K562 (cell line): Measurements from ENCODE around the gene ALDH7A1. TPM values are rescaled to one million over a fixed set of nuclear protein-coding genes. Genes with fewer than 3 reads are reported as not detected.

Experiments used
- C11orf30 ChIP-seq: fragments of 450-650 bp; IDR thresholded peaks from 2 replicates; pipeline ENCODE4 v1.6.1; 2016; ENCODE audit warnings: low read depth, mild to moderate bottlenecking
- EGR1 ChIP-seq: fragments of 450-650 bp; conservative IDR thresholded peaks from 2 replicates; pipeline ENCODE4 v1.6.1; 2017; ENCODE audit warnings: mild to moderate bottlenecking
- GATAD2B ChIP-seq: fragments of 450-650 bp; IDR thresholded peaks from 2 replicates; pipeline ENCODE4 v1.6.1; 2017; ENCODE audit warnings: mild to moderate bottlenecking, borderline replicate concordance
- NFXL1 ChIP-seq: fragments of 450-650 bp; formaldehyde crosslinking; IDR thresholded peaks from 2 replicates; pipeline ENCODE4 v1.4.0; 2021; ENCODE audit warnings: mild to moderate bottlenecking
- RBM34 ChIP-seq: fragments of 200-400 bp; formaldehyde crosslinking; IDR thresholded peaks from 2 replicates; pipeline ENCODE4 v1.6.1; 2018; ENCODE audit warnings: low read length, borderline replicate concordance; ENCODE audit not compliant: insufficient read depth
- ZFPM2 ChIP-seq: fragments of 250-450 bp; sonication (Bioruptor Pico); IDR thresholded peaks from 2 replicates; pipeline ENCODE4 v1.5.1; 2022; ENCODE audit warnings: mild to moderate bottlenecking
- ZNF12 ChIP-seq: sonication (generic); formaldehyde crosslinking; IDR thresholded peaks from 2 replicates; pipeline ENCODE4 v1.4.0; 2020; ENCODE audit warnings: mild to moderate bottlenecking, missing genetic modification reagents
- ZNF780A ChIP-seq: fragments of 250-450 bp; sonication (Bioruptor Pico); IDR thresholded peaks from 2 replicates; pipeline ENCODE4 v1.5.0; 2021; ENCODE audit warnings: mild to moderate bottlenecking
- polyA plus RNA-seq, 8 experiments: library from polyadenylated mRNA; depleted of rRNA in 4 of 8; stranded (reverse) in 5 of 8; unstranded in 3 of 8; fragments of >200 nt; fragmentation: Nextera tagmentation in 2 of 8; fragmentation: Illumina TruSeq in 1 of 8; extraction: Ambion mirVana in 2 of 8; extraction: Trizol in 1 of 8; gene quantifications; 2 replicates each; pipeline versions ENCODE4 v1.2.1 to v1.2.3, GENCODE V29; 2011 to 2014; ENCODE audit warnings: inconsistent platforms in 1 of 8, missing spikeins in 1 of 8
- total RNA-seq, 7 experiments: library from RNA; depleted of rRNA in 6 of 7; stranded (reverse); fragments of >200 nt in 6 of 7; fragmentation: Illumina TruSeq in 2 of 7; extraction: Trizol in 2 of 7; gene quantifications; 2 replicates each; pipeline versions ENCODE4 v1.2.1 to v1.2.3, GENCODE V29; 2011 to 2021; ENCODE audit warnings: low replicate concordance in 1 of 7
- TF ChIP-seq, protein P1 (sequence below), 2 experiments: fragments of 450-650 bp; IDR thresholded peaks; 2 replicates each; pipeline ENCODE4 v1.6.1; 2016; ENCODE audit warnings: mild to moderate bottlenecking in 2 of 2, borderline replicate concordance in 1 of 2, low read depth in 1 of 2, moderate library complexity in 1 of 2
- TF ChIP-seq, protein P2 (sequence below): fragments of 250-450 bp; sonication (Bioruptor Pico); IDR thresholded peaks from 2 replicates; pipeline ENCODE4 v1.4.0; 2020; ENCODE audit warnings: mild to moderate bottlenecking, moderate library complexity, borderline replicate concordance
- TF ChIP-seq, protein P3 (sequence below): IDR thresholded peaks from 2 replicates; pipeline ENCODE4 v1.6.1; 2011; ENCODE audit warnings: borderline replicate concordance, low read depth, mild to moderate bottlenecking, moderate library complexity, low read length; ENCODE audit not compliant: insufficient read depth, poor library complexity, severe bottlenecking
- TF ChIP-seq, protein P4 (sequence below): fragments of 150-350 bp; conservative IDR thresholded peaks from 2 replicates; pipeline ENCODE4 v1.6.1; 2014; ENCODE audit warnings: low read length

Gene ALDH7A1
- total and polyA plus RNA-seq, 9 of the 15 experiments (the other 6 are each of a cell fraction or from before 2014, with no cell fraction given): 0.04 to 0.49 TPM; not detected in 7

- TF ChIP-seq, protein P1, sequence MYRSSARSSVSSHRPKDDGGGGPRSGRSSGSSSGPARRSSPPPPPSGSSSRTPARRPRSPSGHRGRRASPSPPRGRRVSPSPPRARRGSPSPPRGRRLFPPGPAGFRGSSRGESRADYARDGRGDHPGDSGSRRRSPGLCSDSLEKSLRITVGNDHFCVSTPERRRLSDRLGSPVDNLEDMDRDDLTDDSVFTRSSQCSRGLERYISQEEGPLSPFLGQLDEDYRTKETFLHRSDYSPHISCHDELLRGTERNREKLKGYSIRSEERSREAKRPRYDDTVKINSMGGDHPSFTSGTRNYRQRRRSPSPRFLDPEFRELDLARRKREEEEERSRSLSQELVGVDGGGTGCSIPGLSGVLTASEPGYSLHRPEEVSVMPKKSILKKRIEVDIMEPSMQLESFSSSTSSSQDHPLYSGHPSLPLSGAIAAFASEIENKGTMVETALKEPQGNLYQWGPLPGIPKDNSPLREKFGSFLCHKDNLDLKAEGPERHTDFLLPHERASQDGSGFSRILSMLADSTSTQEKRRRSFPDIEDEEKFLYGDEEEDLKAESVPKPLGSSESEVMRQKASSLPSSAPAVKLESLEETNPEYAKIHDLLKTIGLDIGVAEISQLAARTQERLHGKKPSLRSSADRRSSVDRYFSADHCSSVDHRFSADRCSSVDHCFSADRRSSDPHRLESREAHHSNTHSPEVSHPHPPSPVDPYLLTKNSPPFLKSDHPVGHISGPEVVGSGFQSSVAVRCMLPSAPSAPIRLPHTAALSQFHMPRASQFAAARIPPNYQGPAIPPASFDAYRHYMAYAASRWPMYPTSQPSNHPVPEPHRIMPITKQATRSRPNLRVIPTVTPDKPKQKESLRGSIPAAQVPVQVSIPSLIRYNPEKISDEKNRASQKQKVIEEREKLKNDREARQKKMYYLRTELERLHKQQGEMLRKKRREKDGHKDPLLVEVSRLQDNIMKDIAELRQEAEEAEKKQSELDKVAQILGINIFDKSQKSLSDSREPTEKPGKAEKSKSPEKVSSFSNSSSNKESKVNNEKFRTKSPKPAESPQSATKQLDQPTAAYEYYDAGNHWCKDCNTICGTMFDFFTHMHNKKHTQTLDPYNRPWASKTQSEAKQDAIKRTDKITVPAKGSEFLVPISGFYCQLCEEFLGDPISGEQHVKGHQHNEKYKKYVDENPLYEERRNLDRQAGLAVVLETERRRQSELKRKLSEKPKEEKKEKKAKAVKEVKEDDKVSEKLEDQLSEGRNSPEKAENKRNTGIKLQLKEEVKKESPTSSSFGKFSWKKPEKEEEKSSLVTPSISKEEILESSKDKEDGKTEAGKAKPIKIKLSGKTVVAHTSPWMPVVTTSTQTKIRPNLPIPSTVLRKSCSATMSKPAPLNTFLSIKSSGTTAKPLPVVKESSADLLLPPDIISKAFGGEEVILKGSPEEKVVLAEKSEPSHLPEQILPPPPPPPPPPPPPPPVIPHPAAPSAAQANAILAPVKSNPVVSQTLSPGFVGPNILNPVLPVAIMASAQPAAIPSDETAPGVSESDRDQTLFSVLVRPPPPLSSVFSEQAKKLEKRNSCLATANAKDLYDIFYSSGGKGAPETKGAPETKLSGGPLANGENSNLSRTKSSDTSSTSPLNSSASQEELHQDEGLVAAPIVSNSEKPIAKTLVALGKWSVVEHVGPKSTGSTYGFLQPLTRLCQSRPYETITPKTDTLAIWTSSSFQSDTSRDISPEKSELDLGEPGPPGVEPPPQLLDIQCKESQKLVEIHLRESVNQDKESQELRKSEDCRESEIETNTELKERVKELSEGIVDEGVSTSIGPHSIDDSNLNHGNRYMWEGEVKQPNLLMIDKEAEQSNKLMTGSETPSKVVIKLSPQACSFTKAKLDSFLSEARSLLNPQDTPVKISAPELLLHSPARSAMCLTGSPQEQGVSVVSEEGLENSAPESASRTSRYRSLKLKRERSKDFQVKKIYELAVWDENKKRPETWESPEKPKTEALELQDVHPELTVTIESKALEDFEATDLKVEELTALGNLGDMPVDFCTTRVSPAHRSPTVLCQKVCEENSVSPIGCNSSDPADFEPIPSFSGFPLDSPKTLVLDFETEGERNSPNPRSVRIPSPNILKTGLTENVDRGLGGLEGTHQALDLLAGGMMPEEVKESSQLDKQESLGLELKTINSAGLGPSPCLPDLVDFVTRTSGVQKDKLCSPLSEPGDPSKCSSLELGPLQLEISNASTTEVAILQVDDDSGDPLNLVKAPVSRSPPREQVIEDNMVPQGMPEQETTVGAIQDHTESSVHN (IDR thresholded peaks at IDR 0.05; ENCODE audit: borderline replicate concordance in 1 of 2, low read depth in 1 of 2): no peak
- TF ChIP-seq ZNF12 (CRISPR knock-in tag) (no peak), C11orf30 (no peak), RBM34 (no peak), GATAD2B (no peak), NFXL1 (CRISPR knock-in tag) (no peak), EGR1 (peak; percentile 58), ZFPM2 (CRISPR knock-in tag) (no peak), ZNF780A (no peak)
- TF ChIP-seq, protein P2, sequence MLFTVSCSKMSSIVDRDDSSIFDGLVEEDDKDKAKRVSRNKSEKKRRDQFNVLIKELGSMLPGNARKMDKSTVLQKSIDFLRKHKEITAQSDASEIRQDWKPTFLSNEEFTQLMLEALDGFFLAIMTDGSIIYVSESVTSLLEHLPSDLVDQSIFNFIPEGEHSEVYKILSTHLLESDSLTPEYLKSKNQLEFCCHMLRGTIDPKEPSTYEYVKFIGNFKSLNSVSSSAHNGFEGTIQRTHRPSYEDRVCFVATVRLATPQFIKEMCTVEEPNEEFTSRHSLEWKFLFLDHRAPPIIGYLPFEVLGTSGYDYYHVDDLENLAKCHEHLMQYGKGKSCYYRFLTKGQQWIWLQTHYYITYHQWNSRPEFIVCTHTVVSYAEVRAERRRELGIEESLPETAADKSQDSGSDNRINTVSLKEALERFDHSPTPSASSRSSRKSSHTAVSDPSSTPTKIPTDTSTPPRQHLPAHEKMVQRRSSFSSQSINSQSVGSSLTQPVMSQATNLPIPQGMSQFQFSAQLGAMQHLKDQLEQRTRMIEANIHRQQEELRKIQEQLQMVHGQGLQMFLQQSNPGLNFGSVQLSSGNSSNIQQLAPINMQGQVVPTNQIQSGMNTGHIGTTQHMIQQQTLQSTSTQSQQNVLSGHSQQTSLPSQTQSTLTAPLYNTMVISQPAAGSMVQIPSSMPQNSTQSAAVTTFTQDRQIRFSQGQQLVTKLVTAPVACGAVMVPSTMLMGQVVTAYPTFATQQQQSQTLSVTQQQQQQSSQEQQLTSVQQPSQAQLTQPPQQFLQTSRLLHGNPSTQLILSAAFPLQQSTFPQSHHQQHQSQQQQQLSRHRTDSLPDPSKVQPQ (CRISPR knock-in tag): no peak
- TF ChIP-seq, protein P3, sequence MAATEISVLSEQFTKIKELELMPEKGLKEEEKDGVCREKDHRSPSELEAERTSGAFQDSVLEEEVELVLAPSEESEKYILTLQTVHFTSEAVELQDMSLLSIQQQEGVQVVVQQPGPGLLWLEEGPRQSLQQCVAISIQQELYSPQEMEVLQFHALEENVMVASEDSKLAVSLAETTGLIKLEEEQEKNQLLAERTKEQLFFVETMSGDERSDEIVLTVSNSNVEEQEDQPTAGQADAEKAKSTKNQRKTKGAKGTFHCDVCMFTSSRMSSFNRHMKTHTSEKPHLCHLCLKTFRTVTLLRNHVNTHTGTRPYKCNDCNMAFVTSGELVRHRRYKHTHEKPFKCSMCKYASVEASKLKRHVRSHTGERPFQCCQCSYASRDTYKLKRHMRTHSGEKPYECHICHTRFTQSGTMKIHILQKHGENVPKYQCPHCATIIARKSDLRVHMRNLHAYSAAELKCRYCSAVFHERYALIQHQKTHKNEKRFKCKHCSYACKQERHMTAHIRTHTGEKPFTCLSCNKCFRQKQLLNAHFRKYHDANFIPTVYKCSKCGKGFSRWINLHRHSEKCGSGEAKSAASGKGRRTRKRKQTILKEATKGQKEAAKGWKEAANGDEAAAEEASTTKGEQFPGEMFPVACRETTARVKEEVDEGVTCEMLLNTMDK: no peak
- TF ChIP-seq, protein P4, sequence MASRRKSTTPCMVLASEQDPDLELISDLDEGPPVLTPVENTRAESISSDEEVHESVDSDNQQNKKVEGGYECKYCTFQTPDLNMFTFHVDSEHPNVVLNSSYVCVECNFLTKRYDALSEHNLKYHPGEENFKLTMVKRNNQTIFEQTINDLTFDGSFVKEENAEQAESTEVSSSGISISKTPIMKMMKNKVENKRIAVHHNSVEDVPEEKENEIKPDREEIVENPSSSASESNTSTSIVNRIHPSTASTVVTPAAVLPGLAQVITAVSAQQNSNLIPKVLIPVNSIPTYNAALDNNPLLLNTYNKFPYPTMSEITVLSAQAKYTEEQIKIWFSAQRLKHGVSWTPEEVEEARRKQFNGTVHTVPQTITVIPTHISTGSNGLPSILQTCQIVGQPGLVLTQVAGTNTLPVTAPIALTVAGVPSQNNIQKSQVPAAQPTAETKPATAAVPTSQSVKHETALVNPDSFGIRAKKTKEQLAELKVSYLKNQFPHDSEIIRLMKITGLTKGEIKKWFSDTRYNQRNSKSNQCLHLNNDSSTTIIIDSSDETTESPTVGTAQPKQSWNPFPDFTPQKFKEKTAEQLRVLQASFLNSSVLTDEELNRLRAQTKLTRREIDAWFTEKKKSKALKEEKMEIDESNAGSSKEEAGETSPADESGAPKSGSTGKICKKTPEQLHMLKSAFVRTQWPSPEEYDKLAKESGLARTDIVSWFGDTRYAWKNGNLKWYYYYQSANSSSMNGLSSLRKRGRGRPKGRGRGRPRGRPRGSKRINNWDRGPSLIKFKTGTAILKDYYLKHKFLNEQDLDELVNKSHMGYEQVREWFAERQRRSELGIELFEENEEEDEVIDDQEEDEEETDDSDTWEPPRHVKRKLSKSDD: no peak
Observed at GRCh38 chr5:126514131-126514557, 80.9 kb downstream of the ALDH7A1 start (continued).
